ENCODE measurements around the gene TRIO. TPM values are rescaled to one million over a fixed set of nuclear protein-coding genes. Genes with fewer than 3 reads are reported as not detected.

Gene TRIO
- total and polyA plus RNA-seq, 2 of the 8 experiments (the other 6 are each of a cell fraction or from before 2014, with no cell fraction given): 35.1 to 69.1 TPM

- Histone ChIP-seq H2BK15ac (ENCODE audit: low read length) (no peak overlapping the region), H3K14ac (ENCODE audit: insufficient read length) (no peak overlapping the region), H2AK5ac (ENCODE audit: low read depth, low read length) (no peak overlapping the region), H2BK20ac (ENCODE audit: low read length) (no peak overlapping the region), H3K9ac (replicated peaks in 1 of 4; ENCODE audit: extremely low read depth in 1 of 4, low read depth in 3 of 4, low read length in 3 of 4) (no peak overlapping the region), H2AFZ (ENCODE audit: low read length) (no peak overlapping the region), H2BK12ac (ENCODE audit: low read depth, low read length) (no peak overlapping the region), H3K18ac (ENCODE audit: extremely low read depth, low read length) (no peak overlapping the region), H3K9me3 (ENCODE audit: insufficient read depth in 2 of 2, low read depth in 1 of 2, low read length in 1 of 2) (no peaks in the 10 kb centered on the region), H4K20me1 (replicated peaks in 1 of 2; ENCODE audit: control insufficient read depth in 1 of 2, insufficient read depth in 2 of 2, low read length in 2 of 2) (peaks cover 0 to 4% of the 10 kb centered on the region in 2 experiments), H3K79me1 (ENCODE audit: low read depth, low read length) (no peaks in the 10 kb centered on the region), H3K23ac (ENCODE audit: insufficient read length) (no peak overlapping the region), H3K4me1 (replicated peaks in 1 of 4; ENCODE audit: control insufficient read depth in 3 of 4, insufficient read depth in 4 of 4, low read length in 3 of 4) (no peaks in the 10 kb centered on the region), H4K8ac (ENCODE audit: extremely low read depth, insufficient read depth, low read length) (no peak overlapping the region), H3K36me3 (ENCODE audit: control insufficient read depth in 2 of 4, insufficient read depth in 4 of 4, low read length in 3 of 4) (peaks cover 3 to 46% (median 28%) of the 10 kb centered on the region in 4 experiments; a peak in 6 of 8 replicates), H3K23me2 (ENCODE audit: low read depth, low read length) (no peaks in the 10 kb centered on the region; the same call in 1 of the 2 replicates), H3K27me3 (replicated peaks in 1 of 4; ENCODE audit: control insufficient read depth in 3 of 4, extremely low read depth in 1 of 4, insufficient read depth in 3 of 4, low read length in 3 of 4) (no peaks in the 10 kb centered on the region), H3K4me2 (ENCODE audit: insufficient read depth in 1 of 2, low read depth in 2 of 2, low read length in 2 of 2) (no peak overlapping the region), H4K5ac (ENCODE audit: insufficient read length, low read depth, low read length) (no peak overlapping the region), H3K4me3 (ENCODE audit: extremely low read depth in 1 of 4, insufficient read depth in 2 of 4, low read depth in 3 of 4, low read length in 4 of 4) (no peak overlapping the region), H2BK5ac (ENCODE audit: low read depth, low read length) (no peak overlapping the region), H2BK120ac (replicated peaks; ENCODE audit: low read depth, low read length) (no peak overlapping the region), H3K4ac (replicated peaks; ENCODE audit: insufficient read length, low read depth, low read length) (no peak overlapping the region), H3K79me2 (ENCODE audit: control insufficient read depth in 1 of 2, insufficient read depth in 2 of 2, low read length in 2 of 2) (no peaks in the 10 kb centered on the region), H3K56ac (replicated peaks; ENCODE audit: insufficient read length, low read depth, low read length) (no peak overlapping the region), H3K27ac (ENCODE audit: low read depth, low read length) (no peak overlapping the region), H4K91ac (replicated peaks; ENCODE audit: insufficient read length, low read length) (no peak overlapping the region)
- ChIA-PET POLR2A (ENCODE audit: partially characterized antibody) (no interaction called here), CTCF (ENCODE audit: partially characterized antibody) (interaction anchor here (0.8 to 2.1 kb wide), 6 partner anchors 9 to 522 kb away, joined by 3 to 6 read pairs (median 3); no protein-coding TSS in a partner anchor)
- WGBS, 2 experiments (ENCODE audit: extremely low coverage in 1 of 2, insufficient coverage in 1 of 2, insufficient read length in 1 of 2, insufficient replicate concordance in 2 of 2, low coverage in 1 of 2, low lambda C conversion rate in 2 of 2, missing lambda C conversion rate in 1 of 2): 89% methylated on average over 5 of the region's 5 CpGs; no CpG with 5 or more reads in 1 of the 2 experiments
- DNase-seq (ENCODE audit: low read depth in 1 of 2, low spot score in 2 of 2) (no peak), FAIRE-seq (no peak)
- no peak for TF ChIP-seq ATF2 (IDR thresholded peaks at IDR 0.05; ENCODE audit: low read length)
- no peak for TF ChIP-seq KDM5A (IDR thresholded peaks at IDR 0.05; ENCODE audit: low read length)
- no peak for TF ChIP-seq BCL11A (IDR thresholded peaks at IDR 0.05; ENCODE audit: low read depth in 2 of 2, low read length in 2 of 2)
These were observed 338.9 kb downstream of the TRIO start for GRCh38 chr5:14482085-14482484.
